GM04504 (cell line): ENCODE data around the gene MTHFD2L.
A peak's percentile ranks its signal among the peaks of the same experiment; 100 is the strongest.

Source experiments
- DNase-seq: peaks from one replicate; pipeline ENCODE4 v3.0.0-alpha.2; 2012; ENCODE audit warnings: low read depth

Gene MTHFD2L

GRCh38 chr4:74132944-74133343 lies 25.0 kb upstream of the MTHFD2L start:
- DNase-seq, result no peak

- peak; percentile 78 for DNase-seq
Observed at GRCh38 chr4:74133786-74134499, 24.0 kb upstream of the MTHFD2L start.

GRCh38 chr4:74134500-74134852 lies 23.4 kb upstream of the MTHFD2L start:
- no peak for DNase-seq

GRCh38 chr4:74146581-74147129 lies 11.3 kb upstream of the MTHFD2L start:
- DNase-seq, result no peak

GRCh38 chr4:74148205-74148604 lies 9.7 kb upstream of the MTHFD2L start:
- DNase-seq, result no peak

GRCh38 chr4:74152836-74153235 lies 5.1 kb upstream of the MTHFD2L start:
- no peak for DNase-seq

GRCh38 chr4:74156521-74156920 lies 1.4 kb upstream of the MTHFD2L start:
- DNase-seq, result no peak

GRCh38 chr4:74157154-74157553 lies 764 bp upstream of the MTHFD2L start:
- no peak for DNase-seq

GRCh38 chr4:74158466-74159142 lies 686 bp downstream of the MTHFD2L start:
- no peak for DNase-seq

GRCh38 chr4:74159143-74159709 lies 1.3 kb downstream of the MTHFD2L start:
- no peak for DNase-seq

- peak; percentile 44 for DNase-seq
Observed at GRCh38 chr4:74161666-74162450, 3.9 kb downstream of the MTHFD2L start.

GRCh38 chr4:74166135-74166534 lies 8.2 kb downstream of the MTHFD2L start:
- DNase-seq, result no peak

- DNase-seq, result no peak
Observed at GRCh38 chr4:74166818-74167217, 8.9 kb downstream of the MTHFD2L start.

- DNase-seq, result no peak
Observed at GRCh38 chr4:74167585-74167984, 9.7 kb downstream of the MTHFD2L start.

- no peak for DNase-seq
Observed at GRCh38 chr4:74168841-74169240, 10.9 kb downstream of the MTHFD2L start.

- no peak for DNase-seq
Observed at GRCh38 chr4:74173321-74173720, 15.4 kb downstream of the MTHFD2L start.

GRCh38 chr4:74174421-74174820 lies 16.5 kb downstream of the MTHFD2L start:
- DNase-seq, result no peak

GRCh38 chr4:74174941-74175340 lies 17.0 kb downstream of the MTHFD2L start:
- DNase-seq, result no peak

GRCh38 chr4:74175379-74175778 lies 17.5 kb downstream of the MTHFD2L start:
- DNase-seq, result no peak

GRCh38 chr4:74178798-74179197 lies 20.9 kb downstream of the MTHFD2L start:
- DNase-seq, result no peak

GRCh38 chr4:74181219-74181618 lies 23.3 kb downstream of the MTHFD2L start:
- DNase-seq, result peak; percentile 41

- no peak for DNase-seq
Observed at GRCh38 chr4:74188912-74189311, 31.0 kb downstream of the MTHFD2L start.
